ENCODE measurements around the gene TRPM5.

GRCh38 chr11:2426826-2427521 is 17.3 kb downstream of the TRPM5 start:
- TF ChIP-seq CTCF (IDR thresholded peaks at IDR 0.05) (no peak), POLR2A (IDR thresholded peaks at IDR 0.05) (no peak)

Data from uterus (tissue), 2 donors.